H1 (cell line): ENCODE data around the gene ZNF316.

Experiments used
- ATF3 ChIP-seq: IDR thresholded peaks from 2 replicates; pipeline ENCODE4 v1.6.1; 2011; ENCODE audit warnings: low read depth, mild to moderate bottlenecking, low read length; ENCODE audit not compliant: insufficient read depth
- CTCF ChIP-seq, 3 experiments: IDR thresholded peaks; 1 replicate in 2 of 3; 2 replicates in 1 of 3; pipeline versions ENCODE4 v1.5.1 to v1.6.1; 2011; ENCODE audit warnings: low read length in 3 of 3, mild to moderate bottlenecking in 3 of 3, inconsistent platforms in 2 of 3, low read depth in 1 of 3, moderate library complexity in 1 of 3; ENCODE audit not compliant: insufficient read depth in 1 of 3; ENCODE audit errors: control extremely low read depth in 1 of 3
- EZH2 ChIP-seq: fragments of 200-600 bp; sonication (generic); IDR thresholded peaks from 2 replicates; pipeline ENCODE4 v1.7.1; 2012; ENCODE audit warnings: low read depth, mild to moderate bottlenecking, moderate library complexity, low read length, inconsistent platforms; ENCODE audit not compliant: severe bottlenecking
- GABPA ChIP-seq: IDR thresholded peaks from 2 replicates; pipeline ENCODE4 v1.6.1; 2011; ENCODE audit warnings: mild to moderate bottlenecking, low read length, moderate library complexity, borderline replicate concordance; ENCODE audit not compliant: insufficient read depth
- MAX ChIP-seq: IDR thresholded peaks from 2 replicates; pipeline ENCODE4 v1.6.1; 2012; ENCODE audit warnings: inconsistent platforms
- POLR2AphosphoS5 ChIP-seq: IDR thresholded peaks from 2 replicates; pipeline ENCODE4 v1.6.1; 2011; ENCODE audit warnings: low read depth, low read length
- YY1 ChIP-seq: IDR thresholded peaks from 2 replicates; pipeline ENCODE4 v1.6.1; 2011; ENCODE audit warnings: low read depth, mild to moderate bottlenecking, low read length

GRCh38 chr7:6648815-6649104, 11.6 kb downstream of the ZNF316 start:
- TF ChIP-seq CTCF (IDR thresholded peaks at IDR 0.05; ENCODE audit: control extremely low read depth in 1 of 3, insufficient read depth in 1 of 3, low read depth in 1 of 3, low read length in 3 of 3) (no peak), YY1 (no peak), POLR2AphosphoS5 (no peak), MAX (no peak), ATF3 (no peak), GABPA (no peak), EZH2 (no peak)
